NCI-H69 (cell line): ENCODE data around the gene SCAF1.

ENCODE experiments used
- DNase-seq: peaks from one replicate; lab custom pipeline; 2025; lab: John Stamatoyannopoulos, UW

Gene SCAF1

GRCh38 chr19:49641688-49642491, at the start of gene SCAF1:
Gene SCAF1 (plus strand): TSS chr19:49642209. CDS start chr19:49645027, 2,818 bp downstream.
- peak; percentile 100 for DNase-seq

- DNase-seq = peak; percentile 69
Observed at GRCh38 chr19:49592486-49593232, 49.4 kb upstream of the SCAF1 start.

GRCh38 chr19:49593233-49594113, 48.5 kb upstream of the SCAF1 start:
- DNase-seq = peak; percentile 97

GRCh38 chr19:49594157-49594992, 47.6 kb upstream of the SCAF1 start:
- no peak for DNase-seq

GRCh38 chr19:49594993-49595818, 46.8 kb upstream of the SCAF1 start:
- no peak for DNase-seq

- no peak for DNase-seq
Observed at GRCh38 chr19:49595819-49596404, 46.1 kb upstream of the SCAF1 start.

- no peak for DNase-seq
Observed at GRCh38 chr19:49596407-49596806, 45.6 kb upstream of the SCAF1 start.

GRCh38 chr19:49596954-49597702, 44.9 kb upstream of the SCAF1 start:
- no peak for DNase-seq

- no peak for DNase-seq
Observed at GRCh38 chr19:49597703-49597974, 44.4 kb upstream of the SCAF1 start.

- DNase-seq = no peak
Observed at GRCh38 chr19:49599378-49600295, 42.4 kb upstream of the SCAF1 start.

- no peak for DNase-seq
Observed at GRCh38 chr19:49601482-49602038, 40.4 kb upstream of the SCAF1 start.

- no peak for DNase-seq
Observed at GRCh38 chr19:49602806-49603205, 39.2 kb upstream of the SCAF1 start.

- DNase-seq = no peak
Observed at GRCh38 chr19:49605605-49606004, 36.4 kb upstream of the SCAF1 start.

- no peak for DNase-seq
Observed at GRCh38 chr19:49609499-49610092, 32.4 kb upstream of the SCAF1 start.

GRCh38 chr19:49613374-49613773, 28.6 kb upstream of the SCAF1 start:
- DNase-seq = peak; percentile 50

GRCh38 chr19:49614096-49614833, 27.7 kb upstream of the SCAF1 start:
- no peak for DNase-seq

- no peak for DNase-seq
Observed at GRCh38 chr19:49615861-49616260, 26.1 kb upstream of the SCAF1 start.
